Superior temporal gyrus (tissue), 1 donor: Measurements from ENCODE around the gene ACTN4.
"Not testable (repeated sequence)": the region's sequence is repeated elsewhere in the genome, so short reads cannot be mapped to it uniquely, and the experiment has no call there.

Source experiments
- DNase-seq: peaks from one replicate; pipeline ENCODE4 v3.0.0-alpha.2; 2016; ENCODE audit errors: extremely low spot score

ACTN4 gene

GRCh38 chr19:38766276-38767047, 119.0 kb downstream of the ACTN4 start:
- no peak for DNase-seq

GRCh38 chr19:38769635-38770211, 122.3 kb downstream of the ACTN4 start:
- peak; percentile 16 for DNase-seq

GRCh38 chr19:38770228-38770948, 122.9 kb downstream of the ACTN4 start:
- not testable (repeated sequence) for DNase-seq

- not testable (repeated sequence) for DNase-seq
Observed at GRCh38 chr19:38770949-38771275, 123.5 kb downstream of the ACTN4 start.

- not testable (repeated sequence) for DNase-seq
Observed at GRCh38 chr19:38771569-38771968, 124.1 kb downstream of the ACTN4 start.

- DNase-seq = no peak
Observed at GRCh38 chr19:38773469-38774177, 126.2 kb downstream of the ACTN4 start, which contains the start of gene LGALS7. LGALS7 (minus strand) TSS chr19:38773517; CDS start chr19:38773492, 25 bp downstream.

- DNase-seq = no peak
Observed at GRCh38 chr19:38774181-38774950, 126.9 kb downstream of the ACTN4 start.

- no peak for DNase-seq
Observed at GRCh38 chr19:38778733-38779132, 131.3 kb downstream of the ACTN4 start.

GRCh38 chr19:38780443-38780842, 133.0 kb downstream of the ACTN4 start:
- no peak for DNase-seq

GRCh38 chr19:38781058-38781457, 133.6 kb downstream of the ACTN4 start:
- no peak for DNase-seq
